Activated CD4-positive, alpha-beta T cell treated with anti-CD3 and anti-CD28 coated beads, Interleukin-2, Interleukin-4, amounts not matched to agents 100 ng/mL and 50 ng/mL, durations not matched to agents 16 hours and 8 hours (primary cell): ENCODE results near the gene AKAP8L.

ENCODE experiments used
- DNase-seq: peaks from one replicate; pipeline ENCODE4 v3.0.0-alpha.2; 2020; ENCODE audit warnings: low spot score

The AKAP8L gene

GRCh38 chr19:15448778-15449619, 30.2 kb upstream of the AKAP8L start:
- no peak for DNase-seq

- DNase-seq: no peak
Measured at GRCh38 chr19:15448044-15448777, 29.4 kb upstream of the AKAP8L start.

DNA sequence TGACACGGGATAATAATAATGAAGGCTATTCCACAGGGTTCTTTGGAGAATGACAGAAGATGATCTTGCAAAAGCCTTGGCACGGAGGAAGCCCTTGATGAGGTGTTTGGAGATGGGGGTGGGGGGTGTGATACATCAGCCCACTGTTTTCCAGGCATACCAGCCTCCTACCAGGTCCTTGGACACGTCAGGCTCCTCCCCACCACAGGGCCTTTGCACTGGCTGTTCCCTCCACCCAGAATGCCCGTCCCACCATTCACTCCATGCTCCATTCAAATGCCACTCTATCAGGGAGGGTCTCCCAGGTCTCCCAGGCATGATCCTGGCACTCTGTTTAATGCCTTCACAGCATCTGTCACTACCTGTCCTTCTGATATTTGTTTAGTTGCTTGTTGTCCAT, 28.3 kb upstream of the AKAP8L start:
- DNase-seq: no peak

DNA sequence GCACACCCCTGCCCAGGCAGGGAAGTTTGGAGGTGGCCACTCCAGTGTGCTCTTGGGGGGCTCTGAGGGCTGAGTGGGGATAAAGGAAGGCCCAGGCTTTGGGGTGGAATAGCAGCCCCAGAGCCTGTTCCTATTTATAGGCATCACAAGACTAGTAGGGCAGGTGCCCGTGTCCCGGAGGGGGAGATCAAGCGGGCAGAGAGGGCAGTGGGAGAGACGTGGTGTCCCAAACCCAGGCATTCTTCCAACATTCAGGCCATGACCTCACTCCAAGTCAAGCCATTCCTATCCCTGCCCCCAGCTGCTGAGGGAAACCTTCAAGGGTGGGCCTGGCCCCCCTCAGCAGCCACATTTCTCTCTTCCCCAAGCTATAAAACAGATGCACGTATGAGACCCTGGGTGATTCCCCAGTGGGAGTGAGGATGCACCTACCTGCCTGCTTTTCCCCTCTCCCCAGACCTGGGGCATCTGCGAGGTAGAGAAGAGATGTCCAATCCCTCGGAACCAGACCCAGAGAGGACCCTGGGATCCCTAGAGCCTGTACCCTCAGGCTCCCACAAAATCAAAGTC, 27.1 kb upstream of the AKAP8L start:
- DNase-seq: no peak

GRCh38 chr19:15445227-15445605, 26.4 kb upstream of the AKAP8L start:
- DNase-seq: no peak

DNA sequence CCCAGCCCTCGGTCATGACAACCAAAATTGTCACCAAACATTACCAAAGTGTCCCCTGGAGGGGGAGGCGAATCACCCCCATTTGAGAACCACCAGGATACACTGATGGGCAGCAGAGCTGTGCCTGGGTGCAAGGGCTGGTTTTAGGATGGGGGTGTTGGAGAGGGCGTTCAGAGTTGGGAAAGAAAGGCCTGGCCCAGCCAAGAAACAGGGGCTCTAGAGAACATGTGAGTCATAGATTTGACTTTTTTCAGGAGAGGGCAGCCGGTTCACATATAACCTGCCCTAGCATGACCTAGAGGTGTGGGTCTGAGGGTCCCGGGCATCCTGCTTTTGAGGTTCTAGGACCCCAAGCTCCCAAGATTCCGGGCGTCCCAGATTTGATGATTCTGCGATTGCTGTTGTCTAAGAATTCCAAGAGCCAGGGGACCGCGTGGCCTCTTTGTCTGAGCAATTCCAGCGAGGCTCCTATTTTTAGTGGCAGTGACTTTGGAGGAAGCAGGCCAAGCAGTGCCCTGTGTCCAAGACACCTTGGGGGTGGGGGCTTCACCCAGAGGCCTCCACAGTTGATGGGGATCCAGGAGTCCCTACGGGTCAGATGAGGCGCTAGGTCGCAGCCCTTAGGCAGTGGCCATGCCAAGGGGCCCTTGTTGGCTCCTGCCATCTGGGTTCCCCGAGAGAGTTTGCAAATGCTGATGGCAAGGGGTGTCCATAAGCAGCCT, 25.9 kb upstream of the AKAP8L start:
- DNase-seq: no peak

DNA sequence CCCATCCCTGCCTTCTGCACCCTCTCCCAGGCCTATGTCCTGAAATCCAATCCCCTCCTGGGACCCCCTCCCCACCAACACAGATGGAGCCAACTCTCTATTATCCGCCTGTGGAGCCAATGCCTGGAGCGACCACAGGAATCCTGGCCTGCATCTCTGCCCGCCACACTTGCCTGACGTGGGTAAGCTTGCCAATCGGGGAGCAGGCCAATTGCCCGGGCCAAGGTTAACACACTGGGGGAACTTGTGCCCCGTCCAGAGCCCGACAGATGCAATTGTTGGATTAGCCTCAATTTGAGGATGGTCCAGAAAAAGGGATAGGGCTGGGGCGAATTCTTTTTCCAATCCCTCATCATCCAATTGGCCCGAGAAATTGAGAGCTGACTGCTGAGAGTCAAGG, 25.1 kb upstream of the AKAP8L start:
- no peak for DNase-seq

GRCh38 chr19:15443325-15443724, 24.5 kb upstream of the AKAP8L start:
- no peak for DNase-seq

DNA sequence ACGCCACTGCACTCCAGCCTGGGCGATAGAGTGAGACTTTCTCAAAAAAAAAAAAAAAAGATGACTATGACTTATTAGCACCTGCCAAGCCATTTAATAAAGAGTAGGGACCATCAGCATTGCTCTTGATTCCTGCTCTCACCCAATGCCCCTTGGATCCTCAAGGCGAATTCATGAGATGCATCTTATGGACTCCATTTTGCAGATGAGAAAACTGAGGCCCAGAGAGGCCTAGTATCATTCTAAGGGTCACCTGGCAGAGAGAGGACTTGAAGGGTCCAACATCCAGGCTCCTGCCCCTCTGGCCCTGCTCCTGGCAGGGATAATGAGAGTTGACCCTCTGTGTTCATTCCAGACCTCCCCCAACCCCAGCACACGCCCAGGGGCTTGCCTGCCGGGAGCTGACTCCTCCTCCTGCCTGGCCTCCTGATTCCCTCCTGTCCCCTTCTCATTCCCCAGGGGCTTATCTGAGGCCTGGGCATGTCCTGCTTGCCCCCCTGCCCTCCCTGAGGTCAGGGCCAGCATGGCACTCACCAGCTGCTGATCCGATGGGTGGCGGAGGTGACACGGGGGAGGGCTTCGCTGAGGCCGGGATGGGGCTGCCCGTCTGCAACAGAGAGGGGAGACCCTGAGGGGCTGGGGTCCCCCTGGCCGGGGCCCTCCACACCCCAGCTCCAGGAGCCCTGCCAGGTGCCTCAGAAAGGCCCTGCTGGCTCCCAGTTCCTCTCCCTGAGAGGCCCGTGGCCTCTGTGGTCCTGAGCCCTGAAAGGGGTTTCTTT, 23.5 kb upstream of the AKAP8L start:
- DNase-seq: no peak

DNA sequence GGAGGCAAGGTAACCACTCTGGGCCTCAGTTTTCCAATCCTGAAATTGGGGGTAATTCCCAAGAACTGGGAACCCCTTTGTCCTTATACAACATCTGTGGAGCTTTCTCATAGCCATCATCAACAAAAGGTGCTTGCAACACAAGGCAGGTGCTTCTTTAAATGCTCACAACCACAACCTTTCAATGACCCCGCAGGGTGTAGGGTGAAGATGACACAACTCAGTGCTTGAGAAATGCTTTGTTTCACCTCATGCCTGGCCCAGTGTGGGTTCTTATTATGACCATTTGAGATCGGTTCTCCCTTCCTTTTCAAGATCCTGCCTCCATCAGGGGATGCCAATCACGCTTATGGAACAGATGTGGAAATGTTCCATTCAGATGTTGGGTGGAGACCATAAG, 22.5 kb upstream of the AKAP8L start:
- no peak for DNase-seq

GRCh38 chr19:15439821-15440641, 21.2 kb upstream of the AKAP8L start:
- DNase-seq: no peak

GRCh38 chr19:15439078-15439799, 20.5 kb upstream of the AKAP8L start:
- DNase-seq: no peak

- no peak for DNase-seq
Measured at GRCh38 chr19:15438577-15438976, 19.8 kb upstream of the AKAP8L start.

- DNase-seq: no peak
Measured at GRCh38 chr19:15438124-15438496, 19.3 kb upstream of the AKAP8L start.

DNA sequence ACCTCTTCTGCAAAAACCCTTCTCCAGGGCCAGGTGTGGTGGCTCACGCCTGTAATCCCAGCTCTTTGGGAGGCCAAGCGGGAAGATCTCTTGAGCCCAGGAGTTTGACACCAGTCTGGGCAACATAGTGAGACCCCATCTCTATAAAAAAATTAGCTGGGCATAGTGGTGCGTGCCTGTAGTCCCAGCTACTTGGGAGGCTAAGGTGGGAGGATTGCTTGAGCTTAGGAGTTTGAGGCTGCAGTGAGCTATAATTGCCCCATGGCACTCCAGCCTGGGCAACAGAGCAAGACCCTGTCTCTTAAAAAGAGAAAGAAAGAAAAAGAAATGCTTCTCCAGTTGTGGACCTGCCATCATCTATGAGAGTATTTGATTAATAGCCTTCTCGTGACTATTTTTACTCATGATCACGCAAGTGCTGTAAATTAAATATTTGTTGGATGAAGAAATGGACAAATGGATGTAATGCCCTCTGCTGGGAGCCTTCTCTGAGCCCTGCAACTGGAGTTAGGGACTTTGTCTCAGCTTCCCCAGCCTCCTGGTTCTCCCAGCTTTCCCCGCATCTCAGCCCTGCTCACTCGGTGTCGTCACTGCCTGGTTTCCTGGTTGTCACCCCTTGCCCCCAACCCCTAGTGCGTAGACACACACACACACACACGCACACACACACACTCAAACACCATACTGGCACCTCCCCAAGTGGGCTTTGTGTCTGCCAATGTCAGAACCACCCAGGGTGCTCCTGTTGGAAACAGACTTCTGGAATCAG, 18.8 kb upstream of the AKAP8L start:
- DNase-seq: no peak

DNA sequence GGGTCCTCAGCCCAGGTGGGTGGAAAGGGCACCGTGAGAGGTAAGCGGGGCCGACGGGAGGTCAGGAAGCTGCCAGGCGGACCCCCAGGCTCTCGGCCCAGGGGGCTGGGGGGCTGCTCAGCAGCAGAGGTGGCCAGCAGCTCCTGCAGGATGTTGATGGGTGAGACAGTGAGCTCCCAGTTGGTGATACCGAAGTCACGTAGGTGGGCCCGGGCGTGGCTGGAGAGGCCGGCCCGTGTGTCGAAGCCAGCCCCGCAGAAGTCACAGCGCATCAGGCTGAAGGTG, 18.0 kb upstream of the AKAP8L start:
- no peak for DNase-seq

DNA sequence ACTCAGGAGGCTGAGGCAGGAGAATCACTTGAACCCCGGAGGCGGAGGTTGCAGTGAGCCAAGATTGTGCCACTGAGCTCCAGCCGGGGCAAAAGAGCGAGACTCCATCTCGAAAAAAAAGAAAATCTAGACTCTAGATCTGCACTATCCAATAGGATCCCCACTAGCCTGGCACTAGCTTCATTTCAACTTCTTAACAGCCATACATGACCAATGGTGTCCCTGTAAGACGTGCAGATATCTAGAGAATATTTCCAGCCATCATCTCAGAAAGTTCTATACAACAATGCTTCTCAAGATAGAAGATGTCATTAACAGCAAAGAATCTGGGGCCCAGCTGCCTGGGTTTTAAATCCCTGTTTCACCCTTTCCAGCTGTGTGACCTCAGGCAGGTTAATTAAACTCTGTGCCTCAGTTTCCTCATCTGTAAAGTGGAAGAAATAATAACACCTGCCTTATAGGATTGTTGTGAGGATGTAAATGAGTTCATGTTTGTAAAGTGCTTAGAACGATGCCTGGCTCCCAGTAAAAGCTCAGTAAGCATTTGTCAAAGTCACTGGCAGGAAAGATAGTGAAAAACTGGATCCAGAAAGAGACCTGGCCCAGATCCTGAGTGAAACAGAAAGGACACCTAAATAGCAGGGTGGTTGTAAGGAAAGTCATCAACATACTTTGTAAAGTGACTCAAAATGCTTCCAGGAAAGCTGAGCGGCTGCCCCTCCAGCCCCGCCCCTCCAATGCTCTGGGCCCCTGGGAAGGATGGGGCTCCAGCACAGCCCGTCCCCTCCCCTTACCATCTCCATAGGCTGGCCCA, 17.4 kb upstream of the AKAP8L start:
- no peak for DNase-seq

GRCh38 chr19:15433519-15434069, 14.8 kb upstream of the AKAP8L start:
- no peak for DNase-seq
